IMR-90 (cell line): ENCODE measurements around the gene EXT2. TPM values are rescaled to one million over a fixed set of nuclear protein-coding genes. Genes with fewer than 3 reads are reported as not detected.

Experiments
- ATAC-seq: fragments of 200-7000 bp; cut with Tn5 transposase; 2 replicates; pipeline ENCODE4 v1.9.1; 2020; ENCODE audit warnings: low read depth, mild to moderate bottlenecking, moderate library complexity
- BruUV-seq: library from RNA; stranded (reverse); fragments of 400-500 nt; replicated peaks from 2 replicates; lab custom pipeline; 2021; lab: Mats Ljungman, UMichigan
- CTCF ChIA-PET: fragments of 300-600 bp; formaldehyde crosslinking; extraction: SDS; loops from one replicate; lab custom pipeline; 2021; ENCODE audit warnings: antibody characterized with exemption; lab: Yijun Ruan, JAX
- POLR2A ChIA-PET: fragments of 300-600 bp; sonication (Branson Sonifier 250); formaldehyde crosslinking; loops from one replicate; lab custom pipeline; 2022; ENCODE audit warnings: antibody characterized with exemption; ENCODE audit not compliant: unreplicated experiment; lab: Charles Lee
- DNase-seq: peaks from one replicate; pipeline ENCODE4 v3.0.0; 2013
- H2AFZ ChIP-seq: replicated peaks from 2 replicates; pipeline ENCODE3; 2013; ENCODE audit warnings: low read length, mild to moderate bottlenecking; ENCODE audit not compliant: poor library complexity
- H2AK5ac ChIP-seq: 2 replicates; pipeline ENCODE4 v1.6.1; 2013; ENCODE audit warnings: low read depth, low read length, inconsistent platforms
- H2AK9ac ChIP-seq: replicated peaks from 2 replicates; pipeline ENCODE3; 2013; ENCODE audit warnings: mild to moderate bottlenecking, low read depth, low read length, moderate library complexity; ENCODE audit not compliant: poor library complexity
- H2BK120ac ChIP-seq: 2 replicates; pipeline ENCODE4 v1.6.1; 2013; ENCODE audit warnings: low read depth, low read length, inconsistent platforms
- H2BK15ac ChIP-seq: 3 replicates; pipeline ENCODE4 v1.6.1; 2013; ENCODE audit warnings: low read depth, low read length, inconsistent platforms
- H2BK20ac ChIP-seq: 2 replicates; pipeline ENCODE4 v1.6.1; 2013; ENCODE audit warnings: low read depth, mild to moderate bottlenecking, inconsistent platforms, low read length, moderate library complexity
- H2BK5ac ChIP-seq: 2 replicates; pipeline ENCODE4 v1.6.1; 2013; ENCODE audit warnings: mild to moderate bottlenecking, low read depth, low read length, inconsistent platforms; ENCODE audit not compliant: poor library complexity, severe bottlenecking
- H3K14ac ChIP-seq: replicated peaks from 2 replicates; pipeline ENCODE4 v1.6.1; 2013; ENCODE audit warnings: low read depth, low read length, inconsistent platforms
- H3K18ac ChIP-seq: 2 replicates; pipeline ENCODE4 v1.6.1; 2013; ENCODE audit warnings: low read depth, low read length, control low read depth
- H3K23ac ChIP-seq: 2 replicates; pipeline ENCODE4 v1.6.1; 2013; ENCODE audit warnings: low read depth, low read length, inconsistent platforms
- H3K27ac ChIP-seq: 2 replicates; pipeline ENCODE4 v1.5.1; 2013; ENCODE audit warnings: mild to moderate bottlenecking, control low read depth, low read length; ENCODE audit not compliant: insufficient read depth
- H3K27me3 ChIP-seq: 2 replicates; pipeline ENCODE4 v1.6.1; 2013; ENCODE audit warnings: low read length; ENCODE audit not compliant: control insufficient read depth, insufficient read depth
- H3K36me3 ChIP-seq: 2 replicates; pipeline ENCODE4 v1.6.1; 2013; ENCODE audit warnings: low read length, mixed read lengths; ENCODE audit not compliant: control insufficient read depth, insufficient read depth
- H3K4ac ChIP-seq: 2 replicates; pipeline ENCODE4 v1.6.1; 2013; ENCODE audit warnings: low read depth, low read length, inconsistent platforms
- H3K4me1 ChIP-seq: 2 replicates; pipeline ENCODE4 v1.6.1; 2013; ENCODE audit warnings: low read length, mixed read lengths; ENCODE audit not compliant: control insufficient read depth, insufficient read depth
- H3K4me2 ChIP-seq: 2 replicates; pipeline ENCODE4 v1.6.1; 2013; ENCODE audit warnings: low read depth, mild to moderate bottlenecking, control low read depth, low read length, moderate library complexity
- H3K4me3 ChIP-seq: 2 replicates; pipeline ENCODE4 v1.5.1; 2013; ENCODE audit warnings: low read depth, mild to moderate bottlenecking, control low read depth, low read length, moderate library complexity; ENCODE audit not compliant: insufficient read depth
- H3K56ac ChIP-seq: 2 replicates; pipeline ENCODE4 v1.6.1; 2013; ENCODE audit warnings: low read length, inconsistent platforms; ENCODE audit not compliant: insufficient read depth; ENCODE audit errors: extremely low read depth
- H3K79me1 ChIP-seq, 2 experiments: 2 replicates each; pipeline ENCODE4 v1.6.1; 2013; ENCODE audit warnings: low read length in 2 of 2, inconsistent platforms in 1 of 2, low read depth in 1 of 2
- H3K9ac ChIP-seq: 2 replicates; pipeline ENCODE4 v1.6.1; 2013; ENCODE audit warnings: low read depth, low read length, control low read depth
- H3K9me1 ChIP-seq: 2 replicates; pipeline ENCODE4 v1.6.1; 2013; ENCODE audit warnings: low read length, inconsistent platforms; ENCODE audit not compliant: insufficient read depth
- H3K9me3 ChIP-seq: 2 replicates; pipeline ENCODE4 v1.6.1; 2013; ENCODE audit warnings: low read length; ENCODE audit not compliant: control insufficient read depth, insufficient read depth
- H4K20me1 ChIP-seq: 2 replicates; pipeline ENCODE4 v1.6.1; 2013; ENCODE audit warnings: low read length, inconsistent platforms; ENCODE audit not compliant: insufficient read depth
- H4K5ac ChIP-seq: 2 replicates; pipeline ENCODE4 v1.6.1; 2013; ENCODE audit warnings: mild to moderate bottlenecking, low read depth, low read length, control low read depth
- H4K8ac ChIP-seq, 2 experiments: 2 replicates each; pipeline ENCODE4 v1.6.1; 2013; ENCODE audit warnings: low read depth in 2 of 2, low read length in 2 of 2, control low read depth in 1 of 2, inconsistent platforms in 1 of 2
- H4K91ac ChIP-seq: 2 replicates; pipeline ENCODE4 v1.6.1; 2013; ENCODE audit warnings: low read depth, low read length, inconsistent platforms; ENCODE audit not compliant: insufficient read depth
- BHLHE40 ChIP-seq: fragments of 150-350 bp; IDR thresholded peaks from 2 replicates; pipeline ENCODE4 v1.6.1; 2016; ENCODE audit warnings: mild to moderate bottlenecking, low read depth, low read length
- CEBPB ChIP-seq: IDR thresholded peaks from 2 replicates; pipeline ENCODE4 v1.6.1; 2012; ENCODE audit warnings: low read depth, low read length, improper control_type of control experiment
- CHD1 ChIP-seq: IDR thresholded peaks from 2 replicates; pipeline ENCODE4 v1.6.1; 2012; ENCODE audit warnings: low read depth, low read length, improper control_type of control experiment
- CTCF ChIP-seq: conservative IDR thresholded peaks from 2 replicates; pipeline ENCODE4 v1.5.1; 2012; ENCODE audit warnings: mild to moderate bottlenecking, low read depth, low read length, improper control_type of control experiment
- FOS ChIP-seq: fragments of 150-350 bp; IDR thresholded peaks from 2 replicates; pipeline ENCODE4 v1.6.1; 2016; ENCODE audit warnings: low read depth, low read length
- MAFK ChIP-seq: IDR thresholded peaks from 2 replicates; pipeline ENCODE4 v1.6.1; 2012; ENCODE audit warnings: low read depth, low read length, improper control_type of control experiment
- MAZ ChIP-seq: IDR thresholded peaks from 2 replicates; pipeline ENCODE4 v1.6.1; 2012; ENCODE audit warnings: low read depth, mild to moderate bottlenecking, low read length, improper control_type of control experiment, moderate library complexity, borderline replicate concordance
- MXI1 ChIP-seq: IDR thresholded peaks from 2 replicates; pipeline ENCODE4 v1.6.1; 2012; ENCODE audit warnings: low read depth, mild to moderate bottlenecking, low read length, moderate library complexity, borderline replicate concordance
- NFE2L2 ChIP-seq: fragments of 150-350 bp; IDR thresholded peaks from 2 replicates; pipeline ENCODE4 v1.6.1; 2016; ENCODE audit warnings: low read depth, mild to moderate bottlenecking, low read length
- POLR2A ChIP-seq: IDR thresholded peaks from 2 replicates; pipeline ENCODE4 v1.6.1; 2012; ENCODE audit warnings: mild to moderate bottlenecking, low read depth, low read length
- RAD21 ChIP-seq: IDR thresholded peaks from 2 replicates; pipeline ENCODE4 v1.6.1; 2012; ENCODE audit warnings: low read length, improper control_type of control experiment
- RCOR1 ChIP-seq: IDR thresholded peaks from 2 replicates; pipeline ENCODE4 v1.6.1; 2012; ENCODE audit warnings: mild to moderate bottlenecking, low read length, improper control_type of control experiment; ENCODE audit not compliant: insufficient replicate concordance
- RFX5 ChIP-seq: IDR thresholded peaks from 2 replicates; pipeline ENCODE4 v1.8.0; 2012; ENCODE audit warnings: low read depth, mild to moderate bottlenecking, low read length, moderate library complexity
- SMC3 ChIP-seq: fragments of 150-350 bp; IDR thresholded peaks from 2 replicates; pipeline ENCODE4 v1.6.1; 2016; ENCODE audit warnings: low read depth, mild to moderate bottlenecking, antibody characterized with exemption, low read length, moderate library complexity
- WGBS, 2 experiments: methylation state at CpG; one replicate each; pipeline versions ENCODE4 v1.1.5 to v1.1.7; 2013; ENCODE audit warnings: missing lambda C conversion rate in 2 of 2; ENCODE audit not compliant: insufficient read length in 1 of 2; ENCODE audit errors: extremely low coverage in 2 of 2; 5-methylcytosine and 5-hydroxymethylcytosine counted together
- dilution Hi-C: fragments of 300-500 bp; cut with HindIII; formaldehyde crosslinking; loops from one replicate; pipeline ENCODE4 v1.14.3; 2018; ENCODE audit warnings: low sequenced_read_pairs; ENCODE audit not compliant: unreplicated experiment
- in situ Hi-C: fragments of 300-500 bp; cut with MboI; formaldehyde crosslinking; loops from 3 replicates; pipeline ENCODE4 v1.14.3; 2019; ENCODE audit warnings: low sequenced_read_pairs, inconsistent platforms, mixed read lengths
- intact Hi-C: fragments of 100-400 bp; cut with micrococcal nuclease; formaldehyde crosslinking; loops from 2 replicates; pipeline ENCODE4 v1.10.0; 2022
- polyA plus RNA-seq, 3 experiments: library from polyadenylated mRNA; depleted of rRNA; stranded (reverse); fragments of >200 nt; gene quantifications; 2 replicates each; pipeline ENCODE4 v1.2.3, GENCODE V29; 2012; ENCODE audit warnings: low replicate concordance in 1 of 3
- total RNA-seq: library from RNA; depleted of rRNA; stranded (reverse); fragments of >200 nt; gene quantifications from 2 replicates; pipeline ENCODE4 v1.2.3, GENCODE V29; 2012
- TF ChIP-seq, protein P1 (sequence below): fragments of 150-350 bp; IDR thresholded peaks from 2 replicates; pipeline ENCODE4 v1.6.1; 2016; ENCODE audit warnings: low read depth, mild to moderate bottlenecking, low read length, moderate library complexity, borderline replicate concordance
- TF ChIP-seq, protein P2 (sequence below): fragments of 150-350 bp; IDR thresholded peaks from 2 replicates; pipeline ENCODE4 v1.6.1; 2017; ENCODE audit warnings: mild to moderate bottlenecking, antibody characterized with exemption, low read length, low read depth

EXT2 gene
- total and polyA plus RNA-seq, 2 of the 4 experiments (the other 2 are of a cell fraction), result 75.0 to 85.3 TPM

DNA sequence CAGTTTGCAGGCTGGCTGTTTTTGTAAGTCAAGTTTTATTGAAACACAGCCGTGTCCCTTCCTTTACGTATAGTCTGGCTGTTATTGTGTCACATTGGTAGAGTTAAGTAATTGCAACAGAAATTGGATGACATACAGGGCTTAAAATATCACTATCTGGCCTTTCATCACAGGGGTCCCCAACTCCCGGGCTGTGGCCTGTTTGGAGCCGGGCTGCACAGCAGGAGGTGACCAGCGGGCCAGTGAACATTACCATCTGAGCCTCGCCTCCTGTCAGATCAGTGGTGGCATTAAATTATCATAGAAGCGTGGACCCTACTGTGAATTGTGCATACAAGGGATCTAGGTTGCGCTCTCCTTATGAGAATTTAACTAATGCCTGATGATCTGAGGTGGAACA is 31.7 kb downstream of the EXT2 start:
- DNase-seq, result no peak
- Histone ChIP-seq H3K4me2 (no peak overlapping the region), H2BK15ac (no peak overlapping the region), H2AFZ (no peak overlapping the region), H3K56ac (no peak overlapping the region), H3K4me3 (no peak overlapping the region), H3K23ac (no peak overlapping the region), H3K18ac (no peak overlapping the region), H2BK5ac (no peak overlapping the region), H4K5ac (no peak overlapping the region), H3K14ac (no peak overlapping the region), H4K8ac (no peak overlapping the region), H3K4ac (no peak overlapping the region), H2BK20ac (no peak overlapping the region), H3K27ac (no peak overlapping the region), H3K9me3 (no peaks in the 10 kb centered on the region), H3K9me1 (no peaks in the 10 kb centered on the region; the same call in 1 of the 2 replicates), H4K91ac (no peak overlapping the region), H3K79me1 (no peaks in the 10 kb centered on the region; a peak in 1 of 4 replicates), H4K20me1 (no peaks in the 10 kb centered on the region), H3K9ac (no peak overlapping the region), H2BK120ac (no peak overlapping the region), H2AK5ac (no peak overlapping the region), H2AK9ac (no peak overlapping the region), H3K36me3 (peaks cover 37% of the 10 kb centered on the region), H3K27me3 (no peaks in the 10 kb centered on the region), H3K4me1 (no peaks in the 10 kb centered on the region)
- 83% methylated on average over 2 of the region's 8 CpGs; no CpG with 5 or more reads in 1 of the 2 experiments for WGBS, 2 experiments
- ATAC-seq, result no peak
- ChIA-PET POLR2A (no interaction called here), CTCF (no interaction called here)
- in situ Hi-C loops (no loop called here), dilution Hi-C loops (no loop called here), intact Hi-C loops (no loop called here)
- no TSS peak for BruUV-seq
- TF ChIP-seq MAFK, result no peak
- TF ChIP-seq NFE2L2, result no peak
- TF ChIP-seq CHD1, result no peak
- TF ChIP-seq, protein P1, sequence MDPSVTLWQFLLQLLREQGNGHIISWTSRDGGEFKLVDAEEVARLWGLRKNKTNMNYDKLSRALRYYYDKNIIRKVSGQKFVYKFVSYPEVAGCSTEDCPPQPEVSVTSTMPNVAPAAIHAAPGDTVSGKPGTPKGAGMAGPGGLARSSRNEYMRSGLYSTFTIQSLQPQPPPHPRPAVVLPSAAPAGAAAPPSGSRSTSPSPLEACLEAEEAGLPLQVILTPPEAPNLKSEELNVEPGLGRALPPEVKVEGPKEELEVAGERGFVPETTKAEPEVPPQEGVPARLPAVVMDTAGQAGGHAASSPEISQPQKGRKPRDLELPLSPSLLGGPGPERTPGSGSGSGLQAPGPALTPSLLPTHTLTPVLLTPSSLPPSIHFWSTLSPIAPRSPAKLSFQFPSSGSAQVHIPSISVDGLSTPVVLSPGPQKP, result no peak
- TF ChIP-seq RFX5, result no peak
- TF ChIP-seq RAD21, result no peak
- TF ChIP-seq CEBPB, result no peak
- TF ChIP-seq POLR2A, result no peak
- TF ChIP-seq MXI1, result no peak
- TF ChIP-seq RCOR1, result no peak
- TF ChIP-seq BHLHE40, result no peak
- TF ChIP-seq, protein P2, sequence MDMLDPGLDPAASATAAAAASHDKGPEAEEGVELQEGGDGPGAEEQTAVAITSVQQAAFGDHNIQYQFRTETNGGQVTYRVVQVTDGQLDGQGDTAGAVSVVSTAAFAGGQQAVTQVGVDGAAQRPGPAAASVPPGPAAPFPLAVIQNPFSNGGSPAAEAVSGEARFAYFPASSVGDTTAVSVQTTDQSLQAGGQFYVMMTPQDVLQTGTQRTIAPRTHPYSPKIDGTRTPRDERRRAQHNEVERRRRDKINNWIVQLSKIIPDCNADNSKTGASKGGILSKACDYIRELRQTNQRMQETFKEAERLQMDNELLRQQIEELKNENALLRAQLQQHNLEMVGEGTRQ, result no peak
- TF ChIP-seq MAZ, result no peak
- no peak for TF ChIP-seq SMC3
- TF ChIP-seq FOS, result no peak
- TF ChIP-seq CTCF, result no peak
